ENCODE results near the gene FOXL3. TPM values are rescaled to one million over a fixed set of nuclear protein-coding genes. Genes with fewer than 3 reads are reported as not detected.

FOXL3 gene
- total RNA-seq, 2 donors from 2014 or later = not detected

DNA sequence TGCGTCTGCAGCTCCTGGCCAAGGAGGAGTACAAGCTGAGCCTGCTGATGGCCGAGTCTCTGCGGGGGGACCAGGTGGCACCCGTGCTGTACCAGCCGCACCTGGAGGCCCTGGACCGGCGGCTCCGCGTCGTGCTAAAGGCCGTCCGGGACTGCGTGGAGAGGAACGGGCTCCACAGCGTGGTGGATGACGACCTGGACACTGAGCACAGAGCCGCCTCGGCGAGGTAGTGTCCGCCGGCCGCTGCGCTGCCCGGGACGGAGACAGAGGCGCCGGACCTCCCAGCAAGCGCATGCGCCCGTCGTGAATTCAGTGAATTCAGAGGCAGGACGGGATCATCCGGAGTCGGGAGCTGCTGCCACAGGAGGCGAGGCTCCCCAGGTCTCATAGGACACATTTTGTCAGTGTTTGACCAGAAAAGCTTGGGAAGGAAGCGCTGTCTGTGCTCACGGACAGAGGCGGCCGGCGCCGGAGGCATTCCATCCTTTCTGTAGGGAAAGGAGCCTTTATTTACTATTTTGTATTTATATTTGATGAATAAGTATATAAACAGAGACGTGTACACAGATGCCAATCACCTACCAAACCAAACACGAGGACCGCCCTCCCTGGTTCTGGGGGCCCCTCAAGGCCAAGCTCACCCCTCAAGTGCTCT lies 30.1 kb upstream of the FOXL3 start:
- no peak for DNase-seq (ENCODE audit: low spot score)
- H3K4me1 ChIP-seq (replicated peaks) = peaks cover under 1% of the 10 kb centered on the region
- H3K4me3 ChIP-seq = no peak overlapping the region
- intact Hi-C loops (cut with DNase I) = no loop called here
- no peaks in the 10 kb centered on the region for H3K9me3 ChIP-seq
- no peak overlapping the region for H3K27ac ChIP-seq
- H3K27me3 ChIP-seq (replicated peaks; ENCODE audit: insufficient read depth) = no peaks in the 10 kb centered on the region
- TF ChIP-seq, protein P1, sequence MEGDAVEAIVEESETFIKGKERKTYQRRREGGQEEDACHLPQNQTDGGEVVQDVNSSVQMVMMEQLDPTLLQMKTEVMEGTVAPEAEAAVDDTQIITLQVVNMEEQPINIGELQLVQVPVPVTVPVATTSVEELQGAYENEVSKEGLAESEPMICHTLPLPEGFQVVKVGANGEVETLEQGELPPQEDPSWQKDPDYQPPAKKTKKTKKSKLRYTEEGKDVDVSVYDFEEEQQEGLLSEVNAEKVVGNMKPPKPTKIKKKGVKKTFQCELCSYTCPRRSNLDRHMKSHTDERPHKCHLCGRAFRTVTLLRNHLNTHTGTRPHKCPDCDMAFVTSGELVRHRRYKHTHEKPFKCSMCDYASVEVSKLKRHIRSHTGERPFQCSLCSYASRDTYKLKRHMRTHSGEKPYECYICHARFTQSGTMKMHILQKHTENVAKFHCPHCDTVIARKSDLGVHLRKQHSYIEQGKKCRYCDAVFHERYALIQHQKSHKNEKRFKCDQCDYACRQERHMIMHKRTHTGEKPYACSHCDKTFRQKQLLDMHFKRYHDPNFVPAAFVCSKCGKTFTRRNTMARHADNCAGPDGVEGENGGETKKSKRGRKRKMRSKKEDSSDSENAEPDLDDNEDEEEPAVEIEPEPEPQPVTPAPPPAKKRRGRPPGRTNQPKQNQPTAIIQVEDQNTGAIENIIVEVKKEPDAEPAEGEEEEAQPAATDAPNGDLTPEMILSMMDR (IDR thresholded peaks at IDR 0.05) = no peak
- TF ChIP-seq POLR2A (IDR thresholded peaks at IDR 0.05) (no peak), POLR2AphosphoS5 (IDR thresholded peaks at IDR 0.05) (no peak)
- WGBS = 93% methylated on average over 43 of the region's 44 CpGs
- peaks cover 4 to 10% of the 10 kb centered on the region in 2 donors for H3K36me3 ChIP-seq

GRCh38 chr7:260441-261281 lies 29.3 kb upstream of the FOXL3 start:
- Histone ChIP-seq H3K27ac (no peak overlapping the region), H3K4me3 (no peak overlapping the region), H3K27me3 (replicated peaks; ENCODE audit: insufficient read depth) (no peaks in the 10 kb centered on the region), H3K4me1 (replicated peaks) (no peaks in the 10 kb centered on the region), H3K9me3 (no peaks in the 10 kb centered on the region), H3K36me3 (peaks cover 4 to 10% of the 10 kb centered on the region in 2 donors)
- intact Hi-C loops (cut with DNase I) = no loop called here
- no peak for DNase-seq (ENCODE audit: low spot score)
- 88% methylated on average over 34 of the region's 35 CpGs for WGBS
- TF ChIP-seq, protein P1 (IDR thresholded peaks at IDR 0.05) = no peak
- TF ChIP-seq POLR2A (IDR thresholded peaks at IDR 0.05) (no peak), POLR2AphosphoS5 (IDR thresholded peaks at IDR 0.05) (no peak)

DNA sequence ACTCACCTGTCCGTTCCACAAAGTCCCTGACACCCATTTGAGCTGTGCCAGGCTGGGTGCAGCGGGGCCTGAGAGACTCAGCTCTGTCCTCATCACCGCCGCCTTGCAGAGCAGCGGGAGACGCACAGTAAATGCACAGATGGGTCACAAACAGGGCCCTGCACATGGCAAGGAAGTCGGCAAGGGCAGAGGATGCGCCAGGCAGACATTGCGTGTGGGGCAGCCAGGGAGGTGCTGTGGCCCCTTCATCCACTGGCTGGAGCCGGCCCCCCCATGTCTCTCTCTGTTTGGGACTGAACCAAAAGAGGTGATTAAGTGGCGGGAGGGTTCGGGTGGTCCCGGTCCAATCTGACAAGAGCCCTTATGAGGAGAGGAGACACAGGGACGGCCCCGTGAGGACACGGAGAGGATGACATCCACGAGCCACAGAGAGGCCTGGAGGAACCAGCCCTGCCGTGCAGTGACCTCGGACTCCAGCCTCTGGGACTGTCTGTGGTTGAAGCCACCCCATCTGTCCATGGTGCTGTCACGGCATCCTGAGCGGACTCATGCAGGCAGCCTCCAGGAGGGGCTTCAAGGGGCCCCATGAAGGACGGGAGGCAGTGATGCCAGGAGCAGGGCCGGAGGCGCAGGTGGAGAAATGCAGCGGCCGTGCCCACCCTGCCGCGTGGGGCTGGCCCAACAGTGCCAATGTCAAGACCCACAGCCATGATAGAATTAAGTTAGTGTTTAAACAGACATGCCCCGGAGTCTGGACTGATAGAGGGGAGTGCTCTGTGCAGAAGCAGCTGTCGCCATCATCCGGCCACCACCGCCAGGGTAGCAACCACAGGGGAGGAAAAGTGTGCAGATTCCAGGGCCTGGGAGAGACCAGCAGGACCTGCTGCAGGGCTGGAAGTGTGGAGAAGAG lies 28.4 kb upstream of the FOXL3 start:
- DNase-seq (ENCODE audit: low spot score) = no peak
- H3K36me3 ChIP-seq = peaks cover 4 to 7% of the 10 kb centered on the region in 2 donors
- intact Hi-C loops (cut with DNase I) = no loop called here
- WGBS = 93% methylated on average over 32 of the region's 32 CpGs
- no peaks in the 10 kb centered on the region for H3K9me3 ChIP-seq
- H3K4me3 ChIP-seq = no peak overlapping the region
- TF ChIP-seq POLR2AphosphoS5 (IDR thresholded peaks at IDR 0.05) (no peak), POLR2A (IDR thresholded peaks at IDR 0.05) (no peak)
- TF ChIP-seq, protein P1 (IDR thresholded peaks at IDR 0.05) = no peak
- H3K27ac ChIP-seq = no peak overlapping the region
- no peaks in the 10 kb centered on the region for H3K27me3 ChIP-seq (replicated peaks; ENCODE audit: insufficient read depth)
- H3K4me1 ChIP-seq (replicated peaks) = no peaks in the 10 kb centered on the region

GRCh38 chr7:262251-262572 lies 27.8 kb upstream of the FOXL3 start:
- H3K27me3 ChIP-seq (replicated peaks; ENCODE audit: insufficient read depth) = no peaks in the 10 kb centered on the region
- H3K27ac ChIP-seq = no peak overlapping the region
- no peaks in the 10 kb centered on the region for H3K9me3 ChIP-seq
- H3K36me3 ChIP-seq = peaks cover under 1 to 4% of the 10 kb centered on the region in 2 donors
- no peak overlapping the region for H3K4me3 ChIP-seq
- H3K4me1 ChIP-seq (replicated peaks) = no peaks in the 10 kb centered on the region
- intact Hi-C loops (cut with DNase I) = no loop called here
- DNase-seq (ENCODE audit: low spot score) = no peak
- WGBS = 97% methylated on average over 9 of the region's 9 CpGs
- TF ChIP-seq POLR2A (IDR thresholded peaks at IDR 0.05) (no peak), POLR2AphosphoS5 (IDR thresholded peaks at IDR 0.05) (no peak)
- TF ChIP-seq, protein P1 (IDR thresholded peaks at IDR 0.05) = no peak
